AG08396 (cell line): ENCODE data around the gene ATG101.
A peak's percentile ranks its signal among the peaks of the same experiment; 100 is the strongest.

Source experiments
- DNase-seq: peaks from one replicate; pipeline ENCODE4 v3.0.0; 2012; ENCODE audit warnings: low spot score, mixed read lengths

ATG101 gene

GRCh38 chr12:52057638-52058576 is 11.9 kb upstream of the ATG101 start:
- DNase-seq: no peak

DNA sequence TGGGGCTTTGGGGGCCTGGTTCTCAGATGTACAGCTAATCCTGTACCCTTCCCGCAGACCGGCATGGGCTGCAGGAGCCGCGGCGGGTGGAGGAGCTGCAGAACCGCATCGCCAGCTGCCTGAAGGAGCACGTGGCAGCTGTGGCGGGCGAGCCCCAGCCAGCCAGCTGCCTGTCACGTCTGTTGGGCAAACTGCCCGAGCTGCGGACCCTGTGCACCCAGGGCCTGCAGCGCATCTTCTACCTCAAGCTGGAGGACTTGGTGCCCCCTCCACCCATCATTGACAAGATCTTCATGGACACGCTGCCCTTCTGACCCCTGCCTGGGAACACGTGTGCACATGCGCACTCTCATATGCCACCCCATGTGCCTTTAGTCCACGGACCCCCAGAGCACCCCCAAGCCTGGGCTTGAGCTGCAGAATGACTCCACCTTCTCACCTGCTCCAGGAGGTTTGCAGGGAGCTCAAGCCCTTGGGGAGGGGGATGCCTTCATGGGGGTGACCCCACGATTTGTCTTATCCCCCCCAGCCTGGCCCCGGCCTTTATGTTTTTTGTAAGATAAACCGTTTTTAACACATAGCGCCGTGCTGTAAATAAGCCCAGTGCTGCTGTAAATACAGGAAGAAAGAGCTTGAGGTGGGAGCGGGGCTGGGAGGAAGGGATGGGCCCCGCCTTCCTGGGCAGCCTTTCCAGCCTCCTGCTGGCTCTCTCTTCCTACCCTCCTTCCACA is 11.0 kb upstream of the ATG101 start:
- DNase-seq: no peak

DNA sequence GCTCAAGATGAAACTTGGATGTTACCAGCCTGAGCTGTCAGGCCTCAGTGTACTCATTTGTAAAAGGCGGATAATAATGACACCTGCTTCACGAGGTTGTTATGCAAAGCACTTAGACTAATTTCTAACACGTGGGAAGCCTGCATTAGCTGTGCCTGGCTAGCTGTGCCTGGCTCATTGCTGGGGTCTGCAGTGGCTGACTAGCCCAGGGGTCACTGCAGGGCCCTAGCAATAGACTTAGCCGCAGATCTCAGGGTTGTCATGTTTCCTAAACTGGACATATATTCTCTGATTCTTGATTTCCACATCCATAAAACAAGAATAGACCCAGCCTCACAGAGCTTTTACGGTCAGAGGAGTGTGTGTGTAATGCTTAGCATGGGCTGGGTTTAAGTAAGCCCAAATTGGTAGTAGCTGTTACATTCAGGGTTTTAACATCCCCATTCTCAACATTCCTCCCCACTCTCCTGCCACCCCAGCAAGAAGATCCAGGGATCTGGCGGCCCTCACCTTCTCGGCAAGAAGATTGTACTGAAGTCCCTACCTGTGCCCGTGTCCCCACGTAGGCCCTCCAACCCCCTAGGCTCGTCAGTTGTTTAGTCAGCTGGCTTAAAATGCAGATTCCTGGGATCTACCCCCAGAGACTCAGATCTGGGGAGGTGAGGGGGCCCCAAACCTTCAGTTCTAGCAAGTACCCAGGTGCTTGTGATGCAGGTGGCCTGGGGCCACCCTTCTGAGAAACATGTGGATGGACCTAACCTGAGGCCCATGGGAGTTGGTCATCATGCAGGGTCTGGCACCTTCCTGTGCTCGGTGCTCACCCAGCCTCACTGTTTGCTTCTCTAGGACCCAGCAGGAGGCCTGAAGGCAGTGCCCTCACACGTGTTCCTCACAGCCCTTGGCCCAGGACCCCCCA is 9.9 kb upstream of the ATG101 start:
- no peak for DNase-seq

GRCh38 chr12:52060498-52061177 is 9.1 kb upstream of the ATG101 start:
- DNase-seq: no peak

- DNase-seq: no peak
These were observed 8.2 kb upstream of the ATG101 start for GRCh38 chr12:52061470-52062166.

GRCh38 chr12:52062167-52063081 is 7.4 kb upstream of the ATG101 start:
- no peak for DNase-seq

- DNase-seq: no peak
These were observed 6.5 kb upstream of the ATG101 start for GRCh38 chr12:52063082-52063924.

DNA sequence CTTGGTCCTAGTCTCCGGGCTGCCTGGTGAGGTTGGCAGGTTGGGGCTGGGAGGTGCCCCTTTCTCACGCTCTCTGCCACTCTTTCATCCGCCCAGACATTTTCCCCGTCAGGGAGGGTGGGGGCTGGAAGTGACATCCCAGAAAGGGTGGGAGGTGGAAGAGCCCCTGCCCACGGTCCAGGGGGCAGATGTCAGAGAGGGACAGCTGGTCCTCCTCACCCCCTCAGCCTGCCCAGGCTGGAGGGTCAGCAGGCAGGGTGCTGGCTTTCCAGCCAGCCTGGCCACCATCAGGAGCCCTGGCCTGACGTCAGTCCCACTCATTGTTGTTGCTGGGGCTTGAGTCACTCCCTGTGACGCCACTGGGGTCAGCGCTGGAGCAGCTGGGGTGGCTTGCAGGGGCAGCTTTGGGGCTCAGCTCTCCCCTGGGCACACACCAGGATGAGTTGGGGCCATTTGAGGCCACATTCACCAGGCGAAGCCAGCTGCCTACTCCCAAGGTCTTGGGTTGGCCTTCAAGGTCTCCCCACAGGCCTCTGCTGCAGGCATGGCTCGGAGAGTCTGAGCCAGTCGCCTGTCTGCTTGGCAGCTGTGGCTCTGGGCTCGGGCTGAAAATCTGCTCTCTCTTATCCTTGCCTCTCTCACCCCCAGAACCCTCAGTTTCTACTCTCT is 5.7 kb upstream of the ATG101 start:
- peak; percentile 86 for DNase-seq

DNA sequence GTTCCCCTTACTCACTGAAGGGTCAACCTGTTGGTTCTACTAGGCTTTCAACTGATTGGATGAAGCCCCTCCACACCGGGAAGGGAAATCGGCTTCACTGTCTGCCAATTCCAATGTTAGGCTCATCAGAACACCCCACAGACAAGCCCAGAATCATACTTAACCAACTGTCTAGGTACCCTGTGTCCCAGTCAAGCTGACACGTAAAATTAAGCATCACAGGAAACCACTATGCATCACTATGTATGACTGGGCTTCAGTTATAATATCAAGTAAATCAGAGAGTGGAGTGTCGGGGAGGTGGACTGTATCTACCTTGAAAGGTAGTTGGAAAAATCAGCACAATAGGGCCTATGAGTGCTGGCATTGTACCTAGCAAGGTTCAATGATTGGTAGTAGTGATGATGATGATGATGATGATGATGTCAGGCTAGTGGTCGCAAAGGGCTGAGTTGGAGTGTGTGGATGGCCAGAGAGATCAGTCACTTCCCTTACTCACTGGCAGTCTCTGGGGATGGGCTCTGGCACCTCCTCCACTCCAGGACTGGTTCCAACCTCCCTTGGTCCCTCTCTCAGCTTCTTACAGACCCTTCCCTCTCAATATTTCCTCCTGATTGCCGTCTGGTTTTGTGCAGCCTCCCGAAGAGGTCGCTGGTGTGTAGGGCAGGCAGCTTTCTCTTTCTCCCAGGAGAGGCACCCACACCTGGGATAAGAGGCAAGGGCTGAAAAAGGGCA is 3.3 kb upstream of the ATG101 start:
- no peak for DNase-seq

DNA sequence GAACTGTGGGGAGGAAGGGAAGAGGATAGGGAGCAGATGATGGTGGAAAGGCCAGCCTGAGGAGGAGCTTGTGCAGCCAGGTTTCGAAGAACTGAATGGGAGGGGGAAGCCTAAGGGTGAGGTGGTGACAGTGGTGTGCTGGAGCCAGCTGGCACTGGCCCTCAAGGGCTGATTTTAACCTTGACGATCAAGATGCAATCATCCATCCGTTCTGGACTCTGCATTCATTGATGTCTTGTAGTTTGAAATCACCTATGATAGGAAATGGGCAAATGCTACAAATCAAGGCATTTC is 2.8 kb upstream of the ATG101 start:
- DNase-seq: no peak

DNA sequence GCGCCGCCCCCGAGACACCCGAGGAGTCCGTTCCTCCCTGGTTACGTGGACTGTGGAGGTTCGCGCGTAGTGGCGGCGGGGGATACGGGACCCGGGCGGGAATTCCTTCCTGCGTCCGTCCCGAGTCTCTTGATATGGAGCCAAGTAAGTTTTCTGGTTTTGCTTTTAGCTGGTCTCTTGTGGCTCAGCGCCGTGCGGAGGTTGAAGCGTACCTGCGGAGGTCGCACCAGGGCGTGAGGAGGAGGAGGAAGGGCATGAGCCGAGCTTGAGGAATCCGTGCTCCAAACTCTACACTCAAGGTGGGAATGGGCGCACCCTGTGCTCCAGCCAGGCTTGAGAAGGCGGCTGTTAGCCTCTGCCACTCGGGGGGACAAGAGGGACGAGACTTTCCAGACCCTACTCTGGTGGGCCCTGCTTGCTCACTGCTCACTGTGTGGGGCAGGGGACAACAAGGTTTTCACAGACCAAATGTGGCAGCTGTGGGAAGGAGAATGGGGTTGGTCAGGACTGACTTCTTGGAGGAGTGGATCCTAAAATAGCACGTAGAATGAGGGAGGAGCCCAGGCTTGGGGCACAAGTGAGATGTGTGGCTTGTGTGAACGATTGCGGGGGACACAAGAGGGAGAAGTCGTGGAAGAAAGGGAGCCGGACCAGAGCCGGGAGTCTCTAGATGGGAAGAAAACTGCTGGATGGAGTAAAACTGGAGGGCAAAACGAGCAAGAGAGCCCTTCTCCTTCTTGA is 577 bp downstream of the ATG101 start:
- DNase-seq: peak; percentile 49

DNA sequence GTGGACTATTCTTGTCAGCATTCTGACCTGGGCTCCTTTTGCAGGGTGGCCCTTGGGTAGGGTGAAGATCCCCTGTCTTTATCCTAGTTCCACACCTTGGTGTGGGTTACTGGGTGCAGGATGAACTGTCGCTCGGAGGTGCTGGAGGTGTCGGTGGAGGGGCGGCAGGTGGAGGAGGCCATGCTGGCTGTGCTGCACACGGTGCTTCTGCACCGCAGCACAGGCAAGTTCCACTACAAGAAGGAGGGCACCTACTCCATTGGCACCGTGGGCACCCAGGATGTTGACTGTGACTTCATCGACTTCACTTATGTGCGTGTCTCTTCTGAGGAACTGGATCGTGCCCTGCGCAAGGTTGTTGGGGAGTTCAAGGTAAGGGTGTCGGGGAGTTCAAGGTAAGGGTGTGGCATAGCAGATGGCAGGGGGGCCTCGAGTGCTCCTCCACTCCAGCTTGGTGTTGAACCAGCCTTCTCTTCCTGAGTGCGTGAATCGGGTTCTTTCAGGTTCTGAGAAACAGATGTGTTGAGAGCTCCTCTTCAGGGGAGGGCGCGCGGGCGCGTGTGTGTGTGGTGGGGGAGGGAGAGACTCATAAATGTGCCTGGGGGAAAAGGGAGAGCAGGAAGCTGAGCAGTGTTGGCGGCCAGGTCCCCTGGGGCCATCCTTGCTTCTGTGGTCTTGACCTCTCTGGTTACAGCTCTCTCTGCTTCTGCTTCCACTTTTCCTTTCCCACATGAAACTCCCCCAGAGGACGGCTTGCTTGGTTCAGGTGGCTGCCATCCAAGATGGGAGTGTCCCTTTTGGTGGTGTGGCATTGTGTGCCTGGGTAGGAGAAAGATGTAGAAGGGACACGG is 4.0 kb downstream of the ATG101 start:
- no peak for DNase-seq

DNA sequence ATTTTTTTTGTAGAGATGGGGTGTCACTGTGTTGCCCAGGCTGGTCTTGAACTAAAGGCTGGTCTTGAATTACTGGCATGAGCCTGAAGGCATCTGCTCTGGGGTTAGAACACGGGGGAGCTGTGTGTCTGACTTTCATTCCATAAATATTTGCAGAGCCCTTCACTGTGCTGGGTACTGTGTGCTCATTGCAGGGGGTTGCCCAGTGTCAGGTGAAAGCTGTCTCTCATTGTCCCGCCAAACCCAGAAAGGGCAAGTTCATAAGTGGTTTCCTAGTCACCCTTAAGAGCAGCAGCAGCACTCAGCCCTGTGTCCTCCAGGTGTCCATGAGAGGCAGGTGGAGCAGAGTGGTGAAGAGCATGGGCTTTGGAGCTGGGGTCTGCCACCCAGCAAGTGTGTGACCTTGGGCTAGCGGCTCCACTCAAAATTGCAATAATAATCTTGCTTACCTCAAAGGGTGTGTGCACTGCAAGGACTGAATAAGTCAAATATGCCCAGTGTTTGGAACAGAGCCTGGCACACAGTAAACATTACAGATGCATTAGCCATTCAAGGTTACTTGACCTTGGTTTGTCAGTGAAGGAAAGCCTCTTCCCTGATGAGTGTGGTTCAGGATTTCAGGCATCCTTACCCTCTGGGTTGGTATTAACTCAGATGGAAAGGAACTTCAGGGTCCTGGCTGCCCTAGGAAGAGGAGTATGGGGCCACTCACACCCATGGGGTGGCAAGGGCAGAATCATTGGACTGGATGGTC is 5.4 kb downstream of the ATG101 start:
- DNase-seq: peak; percentile 46

- DNase-seq: no peak
These were observed 7.0 kb downstream of the ATG101 start for GRCh38 chr12:52076811-52077210.

GRCh38 chr12:52078276-52078675 is 8.5 kb downstream of the ATG101 start:
- no peak for DNase-seq
